IMR-90 (cell line): Measurements from ENCODE around the gene REPS2.

Experiments
- BHLHE40 ChIP-seq: fragments of 150-350 bp; IDR thresholded peaks from 2 replicates; pipeline ENCODE4 v1.6.1; 2016; ENCODE audit warnings: mild to moderate bottlenecking, low read depth, low read length
- CEBPB ChIP-seq: IDR thresholded peaks from 2 replicates; pipeline ENCODE4 v1.6.1; 2012; ENCODE audit warnings: low read depth, low read length, improper control_type of control experiment
- FOS ChIP-seq: fragments of 150-350 bp; IDR thresholded peaks from 2 replicates; pipeline ENCODE4 v1.6.1; 2016; ENCODE audit warnings: low read depth, low read length
- MAFK ChIP-seq: IDR thresholded peaks from 2 replicates; pipeline ENCODE4 v1.6.1; 2012; ENCODE audit warnings: low read depth, low read length, improper control_type of control experiment
- MAZ ChIP-seq: IDR thresholded peaks from 2 replicates; pipeline ENCODE4 v1.6.1; 2012; ENCODE audit warnings: low read depth, mild to moderate bottlenecking, low read length, improper control_type of control experiment, moderate library complexity, borderline replicate concordance
- NFE2L2 ChIP-seq: fragments of 150-350 bp; IDR thresholded peaks from 2 replicates; pipeline ENCODE4 v1.6.1; 2016; ENCODE audit warnings: low read depth, mild to moderate bottlenecking, low read length
- POLR2A ChIP-seq: IDR thresholded peaks from 2 replicates; pipeline ENCODE4 v1.6.1; 2012; ENCODE audit warnings: mild to moderate bottlenecking, low read depth, low read length
- RCOR1 ChIP-seq: IDR thresholded peaks from 2 replicates; pipeline ENCODE4 v1.6.1; 2012; ENCODE audit warnings: mild to moderate bottlenecking, low read length, improper control_type of control experiment; ENCODE audit not compliant: insufficient replicate concordance
- RFX5 ChIP-seq: IDR thresholded peaks from 2 replicates; pipeline ENCODE4 v1.8.0; 2012; ENCODE audit warnings: low read depth, mild to moderate bottlenecking, low read length, moderate library complexity
- USF2 ChIP-seq: fragments of 150-350 bp; IDR thresholded peaks from 2 replicates; pipeline ENCODE4 v1.6.1; 2017; ENCODE audit warnings: mild to moderate bottlenecking, antibody characterized with exemption, low read length, low read depth
- TF ChIP-seq, protein P1 (sequence below): conservative IDR thresholded peaks from 2 replicates; pipeline ENCODE4 v1.5.1; 2012; ENCODE audit warnings: mild to moderate bottlenecking, low read depth, low read length, improper control_type of control experiment
- TF ChIP-seq, protein P2 (sequence below): fragments of 150-350 bp; IDR thresholded peaks from 2 replicates; pipeline ENCODE4 v1.6.1; 2016; ENCODE audit warnings: low read depth, mild to moderate bottlenecking, low read length, moderate library complexity, borderline replicate concordance

GRCh38 chrX:16920075-16920474 lies 26.4 kb upstream of the REPS2 start:
- no peak for TF ChIP-seq POLR2A
- no peak for TF ChIP-seq RCOR1
- TF ChIP-seq, protein P1, sequence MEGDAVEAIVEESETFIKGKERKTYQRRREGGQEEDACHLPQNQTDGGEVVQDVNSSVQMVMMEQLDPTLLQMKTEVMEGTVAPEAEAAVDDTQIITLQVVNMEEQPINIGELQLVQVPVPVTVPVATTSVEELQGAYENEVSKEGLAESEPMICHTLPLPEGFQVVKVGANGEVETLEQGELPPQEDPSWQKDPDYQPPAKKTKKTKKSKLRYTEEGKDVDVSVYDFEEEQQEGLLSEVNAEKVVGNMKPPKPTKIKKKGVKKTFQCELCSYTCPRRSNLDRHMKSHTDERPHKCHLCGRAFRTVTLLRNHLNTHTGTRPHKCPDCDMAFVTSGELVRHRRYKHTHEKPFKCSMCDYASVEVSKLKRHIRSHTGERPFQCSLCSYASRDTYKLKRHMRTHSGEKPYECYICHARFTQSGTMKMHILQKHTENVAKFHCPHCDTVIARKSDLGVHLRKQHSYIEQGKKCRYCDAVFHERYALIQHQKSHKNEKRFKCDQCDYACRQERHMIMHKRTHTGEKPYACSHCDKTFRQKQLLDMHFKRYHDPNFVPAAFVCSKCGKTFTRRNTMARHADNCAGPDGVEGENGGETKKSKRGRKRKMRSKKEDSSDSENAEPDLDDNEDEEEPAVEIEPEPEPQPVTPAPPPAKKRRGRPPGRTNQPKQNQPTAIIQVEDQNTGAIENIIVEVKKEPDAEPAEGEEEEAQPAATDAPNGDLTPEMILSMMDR, result no peak
- no peak for TF ChIP-seq USF2
- TF ChIP-seq, protein P2, sequence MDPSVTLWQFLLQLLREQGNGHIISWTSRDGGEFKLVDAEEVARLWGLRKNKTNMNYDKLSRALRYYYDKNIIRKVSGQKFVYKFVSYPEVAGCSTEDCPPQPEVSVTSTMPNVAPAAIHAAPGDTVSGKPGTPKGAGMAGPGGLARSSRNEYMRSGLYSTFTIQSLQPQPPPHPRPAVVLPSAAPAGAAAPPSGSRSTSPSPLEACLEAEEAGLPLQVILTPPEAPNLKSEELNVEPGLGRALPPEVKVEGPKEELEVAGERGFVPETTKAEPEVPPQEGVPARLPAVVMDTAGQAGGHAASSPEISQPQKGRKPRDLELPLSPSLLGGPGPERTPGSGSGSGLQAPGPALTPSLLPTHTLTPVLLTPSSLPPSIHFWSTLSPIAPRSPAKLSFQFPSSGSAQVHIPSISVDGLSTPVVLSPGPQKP, result no peak
- TF ChIP-seq CEBPB, result no peak
- no peak for TF ChIP-seq FOS
- no peak for TF ChIP-seq MAZ
- TF ChIP-seq NFE2L2, result no peak
- no peak for TF ChIP-seq BHLHE40
- no peak for TF ChIP-seq RFX5
- no peak for TF ChIP-seq MAFK
